Tibial nerve (tissue), 3 donors: ENCODE results near the gene SETD2.

Source experiments
- CTCF ChIP-seq, 5 experiments: fragments of 200-600 bp in 3 of 5; fragments of 450-650 bp in 2 of 5; sonication (generic) in 3 of 5; IDR thresholded peaks; one replicate each; pipeline ENCODE4 v1.5.1; 2016 to 2019; ENCODE audit warnings: antibody characterized with exemption in 5 of 5, mild to moderate bottlenecking in 3 of 5, moderate library complexity in 2 of 5
- POLR2A ChIP-seq, 2 donors: fragments of 450-650 bp; IDR thresholded peaks; one replicate each; pipeline ENCODE4 v1.6.1; 2017; ENCODE audit warnings: antibody characterized with exemption in 2 of 2, mild to moderate bottlenecking in 2 of 2, moderate library complexity in 2 of 2

GRCh38 chr3:47164007-47164881 is at the start of gene SETD2:
- peak; percentile 26 to 81 (median 37) for TF ChIP-seq CTCF (IDR thresholded peaks at IDR 0.05)
- peak; percentile 32 to 54 for TF ChIP-seq POLR2A (IDR thresholded peaks at IDR 0.05)
